RPMI7951 (cell line): Measurements from ENCODE around the gene PROCA1. TPM values are rescaled to one million over a fixed set of nuclear protein-coding genes. Genes with fewer than 3 reads are reported as not detected.
A peak's percentile ranks its signal among the peaks of the same experiment; 100 is the strongest.

Source experiments
- DNase-seq: peaks from one replicate; pipeline ENCODE4 v3.0.0-alpha.2; 2012; ENCODE audit warnings: low read depth
- total RNA-seq: library from RNA; depleted of rRNA; stranded (reverse); fragments of >200 nt; shearing (Covaris generic); gene quantifications from 2 replicates; pipeline ENCODE4 v1.2.3, GENCODE V29; 2014

Gene PROCA1
- total RNA-seq, 1 experiment from 2014 or later = 1.3 TPM

- peak; percentile 88 for DNase-seq
Observed at GRCh38 chr17:28710861-28711722, 596 bp downstream of the PROCA1 start.

- no peak for DNase-seq
Observed at GRCh38 chr17:28707339-28707720, 4.4 kb downstream of the PROCA1 start.

- no peak for DNase-seq
Observed at GRCh38 chr17:28706471-28707338, 5.0 kb downstream of the PROCA1 start.

GRCh38 chr17:28705728-28706334, 5.9 kb downstream of the PROCA1 start:
- no peak for DNase-seq

- no peak for DNase-seq
Observed at GRCh38 chr17:28705074-28705659, 6.5 kb downstream of the PROCA1 start.

GRCh38 chr17:28704219-28704858, 7.3 kb downstream of the PROCA1 start:
- no peak for DNase-seq

GRCh38 chr17:28703552-28704218, 8.0 kb downstream of the PROCA1 start:
- no peak for DNase-seq

- DNase-seq = no peak
Observed at GRCh38 chr17:28702752-28703150, 8.9 kb downstream of the PROCA1 start.

GRCh38 chr17:28702026-28702751, 9.5 kb downstream of the PROCA1 start:
- DNase-seq = no peak

GRCh38 chr17:28700830-28701492, 10.7 kb downstream of the PROCA1 start:
- no peak for DNase-seq

GRCh38 chr17:28700278-28700677, 11.4 kb downstream of the PROCA1 start:
- no peak for DNase-seq

GRCh38 chr17:28698253-28698941, 13.3 kb downstream of the PROCA1 start:
- no peak for DNase-seq

- DNase-seq = no peak
Observed at GRCh38 chr17:28693869-28694268, 17.8 kb downstream of the PROCA1 start.

GRCh38 chr17:28689011-28689410, 22.7 kb downstream of the PROCA1 start:
- DNase-seq = no peak

GRCh38 chr17:28688481-28688880, 23.2 kb downstream of the PROCA1 start:
- no peak for DNase-seq

- DNase-seq = no peak
Observed at GRCh38 chr17:28686296-28686695, 25.4 kb downstream of the PROCA1 start.

GRCh38 chr17:28685366-28685765, 26.3 kb downstream of the PROCA1 start:
- no peak for DNase-seq

- DNase-seq = peak; percentile 51
Observed at GRCh38 chr17:28684963-28685362, 26.7 kb downstream of the PROCA1 start.

GRCh38 chr17:28682655-28683054, 29.0 kb downstream of the PROCA1 start:
- no peak for DNase-seq
